HEK293 (cell line): ENCODE results near the gene SLC8A2.

ENCODE experiments used
- HOXA7 ChIP-seq: sonication (generic); formaldehyde crosslinking; IDR thresholded peaks from 2 replicates; pipeline ENCODE4 v1.8.1; 2022; ENCODE audit warnings: missing genetic modification reagents, borderline replicate concordance
- MZF1 ChIP-seq: fragments of 450-650 bp; formaldehyde crosslinking; IDR thresholded peaks from 2 replicates; pipeline ENCODE4 v1.5.1; 2017; ENCODE audit warnings: missing biosample characterization, missing genetic modification characterization, borderline replicate concordance
- ZBTB21 ChIP-seq: fragments of 450-650 bp; formaldehyde crosslinking; IDR thresholded peaks from 2 replicates; pipeline ENCODE4 v1.5.1; 2017; ENCODE audit warnings: missing biosample characterization, missing genetic modification characterization
- ZBTB48 ChIP-seq: fragments of 450-650 bp; formaldehyde crosslinking; IDR thresholded peaks from 2 replicates; pipeline ENCODE4 v1.5.1; 2016; ENCODE audit warnings: missing biosample characterization, missing genetic modification characterization
- ZNF132 ChIP-seq: fragments of 450-650 bp; formaldehyde crosslinking; IDR thresholded peaks from 2 replicates; pipeline ENCODE4 v1.5.1; 2017; ENCODE audit warnings: missing biosample characterization, missing genetic modification characterization, borderline replicate concordance
- ZNF211 ChIP-seq: fragments of 450-650 bp; formaldehyde crosslinking; IDR thresholded peaks from 2 replicates; pipeline ENCODE4 v1.5.1; 2016; ENCODE audit warnings: low read depth, missing biosample characterization, missing genetic modification characterization
- ZNF221 ChIP-seq: fragments of 450-650 bp; formaldehyde crosslinking; IDR thresholded peaks from 2 replicates; pipeline ENCODE4 v1.5.1; 2017; ENCODE audit warnings: missing biosample characterization, missing genetic modification characterization, borderline replicate concordance
- ZNF266 ChIP-seq: fragments of 450-650 bp; formaldehyde crosslinking; IDR thresholded peaks from 2 replicates; pipeline ENCODE4 v1.5.1; 2016; ENCODE audit warnings: missing biosample characterization, missing genetic modification characterization, low read depth
- ZNF501 ChIP-seq: fragments of 450-650 bp; formaldehyde crosslinking; IDR thresholded peaks from 2 replicates; pipeline ENCODE4 v1.5.1; 2016; ENCODE audit warnings: missing biosample characterization, missing genetic modification characterization
- ZNF510 ChIP-seq: fragments of 450-650 bp; formaldehyde crosslinking; IDR thresholded peaks from 2 replicates; pipeline ENCODE4 v1.5.1; 2018; ENCODE audit warnings: mild to moderate bottlenecking, missing genetic modification characterization, missing biosample characterization; ENCODE audit not compliant: insufficient replicate concordance
- ZNF529 ChIP-seq: fragments of 450-650 bp; formaldehyde crosslinking; IDR thresholded peaks from 2 replicates; pipeline ENCODE4 v1.5.1; 2017; ENCODE audit warnings: missing genetic modification characterization, missing biosample characterization; ENCODE audit not compliant: insufficient replicate concordance
- ZNF560 ChIP-seq: fragments of 450-650 bp; formaldehyde crosslinking; IDR thresholded peaks from 2 replicates; pipeline ENCODE4 v1.5.1; 2017; ENCODE audit warnings: missing biosample characterization, missing genetic modification characterization, borderline replicate concordance
- ZNF571 ChIP-seq: fragments of 450-650 bp; formaldehyde crosslinking; IDR thresholded peaks from 2 replicates; pipeline ENCODE4 v1.5.0; 2017; ENCODE audit warnings: missing biosample characterization, missing genetic modification characterization
- ZNF596 ChIP-seq: fragments of 450-650 bp; IDR thresholded peaks from 2 replicates; pipeline ENCODE4 v1.5.0; 2018; ENCODE audit warnings: missing biosample characterization, mild to moderate bottlenecking, missing genetic modification characterization, moderate library complexity
- ZNF624 ChIP-seq: fragments of 450-650 bp; formaldehyde crosslinking; IDR thresholded peaks from 2 replicates; pipeline ENCODE4 v1.5.1; 2017; ENCODE audit warnings: missing biosample characterization, missing genetic modification characterization
- ZNF629 ChIP-seq: fragments of 450-650 bp; formaldehyde crosslinking; IDR thresholded peaks from 2 replicates; pipeline ENCODE4 v1.5.1; 2017; ENCODE audit warnings: missing biosample characterization, missing genetic modification characterization
- ZNF664 ChIP-seq: fragments of 450-650 bp; formaldehyde crosslinking; IDR thresholded peaks from 2 replicates; pipeline ENCODE4 v1.5.1; 2016; ENCODE audit warnings: missing biosample characterization, missing genetic modification characterization
- ZNF670 ChIP-seq: fragments of 450-650 bp; formaldehyde crosslinking; IDR thresholded peaks from 2 replicates; pipeline ENCODE4 v1.5.1; 2016; ENCODE audit warnings: missing biosample characterization, missing genetic modification characterization, low read depth
- ZNF747 ChIP-seq: fragments of 450-650 bp; formaldehyde crosslinking; IDR thresholded peaks from 2 replicates; pipeline ENCODE4 v1.5.1; 2016; ENCODE audit warnings: missing biosample characterization, missing genetic modification characterization
- ZNF843 ChIP-seq: fragments of 450-650 bp; formaldehyde crosslinking; IDR thresholded peaks from 2 replicates; pipeline ENCODE4 v1.5.1; 2016; ENCODE audit warnings: missing biosample characterization, missing genetic modification characterization
- ZSCAN30 ChIP-seq: fragments of 450-650 bp; IDR thresholded peaks from 2 replicates; pipeline ENCODE4 v1.5.1; 2018; ENCODE audit warnings: missing biosample characterization, mild to moderate bottlenecking, missing genetic modification characterization, moderate library complexity
- TF ChIP-seq, protein P1 (sequence below): fragments of 450-650 bp; formaldehyde crosslinking; IDR thresholded peaks from 2 replicates; pipeline ENCODE4 v1.5.1; 2016; ENCODE audit warnings: missing biosample characterization, missing genetic modification characterization
- TF ChIP-seq, protein P2 (sequence below): fragments of 450-650 bp; IDR thresholded peaks from 2 replicates; pipeline ENCODE4 v1.5.1; 2018; ENCODE audit warnings: missing biosample characterization, mild to moderate bottlenecking, missing genetic modification characterization
- TF ChIP-seq, protein P3 (sequence below): fragments of 450-650 bp; formaldehyde crosslinking; IDR thresholded peaks from 2 replicates; pipeline ENCODE4 v1.5.1; 2016; ENCODE audit warnings: missing biosample characterization, missing genetic modification characterization
- TF ChIP-seq, protein P4 (sequence below): fragments of 450-650 bp; formaldehyde crosslinking; IDR thresholded peaks from 2 replicates; pipeline ENCODE4 v1.5.1; 2016; ENCODE audit warnings: missing biosample characterization, missing genetic modification characterization
- TF ChIP-seq, protein P5 (sequence below): fragments of 450-650 bp; formaldehyde crosslinking; IDR thresholded peaks from 2 replicates; pipeline ENCODE4 v1.5.1; 2016; ENCODE audit warnings: missing biosample characterization, missing genetic modification characterization
- TF ChIP-seq, protein P6 (sequence below): fragments of 450-650 bp; formaldehyde crosslinking; IDR thresholded peaks from 2 replicates; pipeline ENCODE4 v1.5.1; 2016; ENCODE audit warnings: missing biosample characterization, missing genetic modification characterization

SLC8A2 gene

DNA sequence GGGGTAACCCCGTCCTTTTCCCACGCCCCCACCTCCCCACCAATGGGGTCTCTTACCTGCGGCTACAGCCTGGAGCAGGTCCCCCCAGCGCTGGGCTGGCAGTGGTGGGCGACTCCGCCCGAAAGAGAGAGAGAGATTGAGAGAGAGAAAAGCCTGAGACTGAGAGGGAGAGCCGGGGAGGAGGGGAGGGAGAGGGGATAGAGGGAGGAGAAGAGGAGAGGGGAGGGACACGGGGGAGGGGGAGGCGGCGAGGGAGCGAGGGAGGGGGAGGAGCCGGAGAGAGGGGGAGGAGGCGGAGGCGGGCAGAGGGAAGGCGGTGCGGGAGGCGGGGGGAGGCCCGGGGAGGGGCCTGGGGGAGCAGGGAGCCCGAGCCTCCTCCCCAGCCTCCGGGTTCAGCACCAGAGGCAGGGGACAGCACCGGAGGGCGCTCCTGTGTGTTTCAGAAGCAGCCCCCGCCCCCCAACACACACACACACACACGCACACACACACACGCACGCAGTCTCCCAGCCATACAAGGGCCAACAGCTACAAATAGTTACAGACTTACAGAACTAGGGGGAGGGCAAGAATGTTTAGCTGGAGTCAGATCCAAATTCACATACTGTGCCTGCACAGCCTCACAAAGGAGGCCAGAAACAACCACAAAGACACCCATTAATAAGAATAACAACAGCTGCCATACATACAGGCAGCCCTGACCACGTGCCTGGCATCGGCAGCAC lies at the start of gene SLC8A2 (continued):
- TF ChIP-seq ZNF624 (tag by site-specific recombination) (no peak), ZNF529 (no peak), ZNF501 (tag by site-specific recombination) (peak; percentile 87; the same call in 1 of the 2 replicates), ZNF747 (no peak), ZNF629 (tag by site-specific recombination) (peak; percentile 44; the same call in 1 of the 2 replicates), HOXA7 (no peak), ZNF664 (no peak), ZNF571 (tag by site-specific recombination) (no peak), ZSCAN30 (tag by site-specific recombination) (no peak), ZNF221 (0 out of 2 replicates have a peak, but pooled peaks have one; percentile 68), ZNF132 (tag by site-specific recombination) (no peak), MZF1 (tag by site-specific recombination) (no peak), ZNF843 (tag by site-specific recombination) (peak; percentile 74), ZNF211 (no peak), ZBTB48 (tag by site-specific recombination) (no peak), ZNF560 (tag by site-specific recombination) (no peak), ZBTB21 (tag by site-specific recombination) (no peak; the same call in 1 of the 2 replicates), ZNF266 (tag by site-specific recombination) (no peak), ZNF510 (tag by site-specific recombination) (no peak), ZNF596 (tag by site-specific recombination) (no peak), ZNF670 (tag by site-specific recombination) (no peak)
- TF ChIP-seq, protein P1, sequence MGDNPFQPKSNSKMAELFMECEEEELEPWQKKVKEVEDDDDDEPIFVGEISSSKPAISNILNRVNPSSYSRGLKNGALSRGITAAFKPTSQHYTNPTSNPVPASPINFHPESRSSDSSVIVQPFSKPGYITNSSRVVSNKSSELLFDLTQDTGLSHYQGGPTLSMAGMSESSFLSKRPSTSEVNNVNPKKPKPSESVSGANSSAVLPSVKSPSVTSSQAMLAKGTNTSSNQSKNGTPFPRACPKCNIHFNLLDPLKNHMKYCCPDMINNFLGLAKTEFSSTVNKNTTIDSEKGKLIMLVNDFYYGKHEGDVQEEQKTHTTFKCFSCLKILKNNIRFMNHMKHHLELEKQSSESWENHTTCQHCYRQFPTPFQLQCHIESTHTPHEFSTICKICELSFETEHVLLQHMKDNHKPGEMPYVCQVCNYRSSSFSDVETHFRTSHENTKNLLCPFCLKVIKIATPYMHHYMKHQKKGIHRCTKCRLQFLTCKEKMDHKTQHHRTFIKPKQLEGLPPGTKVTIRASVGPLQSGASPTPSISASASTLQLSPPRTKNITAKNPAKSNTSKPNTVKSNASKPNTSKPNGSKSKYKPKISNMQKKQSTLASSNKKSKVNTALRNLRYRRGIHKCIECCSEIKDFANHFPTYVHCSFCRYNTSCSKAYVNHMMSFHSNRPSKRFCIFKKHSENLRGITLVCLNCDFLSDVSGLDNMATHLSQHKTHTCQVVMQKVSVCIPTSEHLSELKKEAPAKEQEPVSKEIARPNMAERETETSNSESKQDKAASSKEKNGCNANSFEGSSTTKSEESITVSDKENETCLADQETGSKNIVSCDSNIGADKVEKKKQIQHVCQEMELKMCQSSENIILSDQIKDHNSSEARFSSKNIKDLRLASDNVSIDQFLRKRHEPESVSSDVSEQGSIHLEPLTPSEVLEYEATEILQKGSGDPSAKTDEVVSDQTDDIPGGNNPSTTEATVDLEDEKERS (tag by site-specific recombination), result 0 out of 2 replicates have a peak, but pooled peaks have one; percentile 23
- TF ChIP-seq, protein P2, sequence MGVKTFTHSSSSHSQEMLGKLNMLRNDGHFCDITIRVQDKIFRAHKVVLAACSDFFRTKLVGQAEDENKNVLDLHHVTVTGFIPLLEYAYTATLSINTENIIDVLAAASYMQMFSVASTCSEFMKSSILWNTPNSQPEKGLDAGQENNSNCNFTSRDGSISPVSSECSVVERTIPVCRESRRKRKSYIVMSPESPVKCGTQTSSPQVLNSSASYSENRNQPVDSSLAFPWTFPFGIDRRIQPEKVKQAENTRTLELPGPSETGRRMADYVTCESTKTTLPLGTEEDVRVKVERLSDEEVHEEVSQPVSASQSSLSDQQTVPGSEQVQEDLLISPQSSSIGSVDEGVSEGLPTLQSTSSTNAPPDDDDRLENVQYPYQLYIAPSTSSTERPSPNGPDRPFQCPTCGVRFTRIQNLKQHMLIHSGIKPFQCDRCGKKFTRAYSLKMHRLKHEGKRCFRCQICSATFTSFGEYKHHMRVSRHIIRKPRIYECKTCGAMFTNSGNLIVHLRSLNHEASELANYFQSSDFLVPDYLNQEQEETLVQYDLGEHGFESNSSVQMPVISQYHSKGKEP (tag by site-specific recombination), result no peak
- TF ChIP-seq, protein P3, sequence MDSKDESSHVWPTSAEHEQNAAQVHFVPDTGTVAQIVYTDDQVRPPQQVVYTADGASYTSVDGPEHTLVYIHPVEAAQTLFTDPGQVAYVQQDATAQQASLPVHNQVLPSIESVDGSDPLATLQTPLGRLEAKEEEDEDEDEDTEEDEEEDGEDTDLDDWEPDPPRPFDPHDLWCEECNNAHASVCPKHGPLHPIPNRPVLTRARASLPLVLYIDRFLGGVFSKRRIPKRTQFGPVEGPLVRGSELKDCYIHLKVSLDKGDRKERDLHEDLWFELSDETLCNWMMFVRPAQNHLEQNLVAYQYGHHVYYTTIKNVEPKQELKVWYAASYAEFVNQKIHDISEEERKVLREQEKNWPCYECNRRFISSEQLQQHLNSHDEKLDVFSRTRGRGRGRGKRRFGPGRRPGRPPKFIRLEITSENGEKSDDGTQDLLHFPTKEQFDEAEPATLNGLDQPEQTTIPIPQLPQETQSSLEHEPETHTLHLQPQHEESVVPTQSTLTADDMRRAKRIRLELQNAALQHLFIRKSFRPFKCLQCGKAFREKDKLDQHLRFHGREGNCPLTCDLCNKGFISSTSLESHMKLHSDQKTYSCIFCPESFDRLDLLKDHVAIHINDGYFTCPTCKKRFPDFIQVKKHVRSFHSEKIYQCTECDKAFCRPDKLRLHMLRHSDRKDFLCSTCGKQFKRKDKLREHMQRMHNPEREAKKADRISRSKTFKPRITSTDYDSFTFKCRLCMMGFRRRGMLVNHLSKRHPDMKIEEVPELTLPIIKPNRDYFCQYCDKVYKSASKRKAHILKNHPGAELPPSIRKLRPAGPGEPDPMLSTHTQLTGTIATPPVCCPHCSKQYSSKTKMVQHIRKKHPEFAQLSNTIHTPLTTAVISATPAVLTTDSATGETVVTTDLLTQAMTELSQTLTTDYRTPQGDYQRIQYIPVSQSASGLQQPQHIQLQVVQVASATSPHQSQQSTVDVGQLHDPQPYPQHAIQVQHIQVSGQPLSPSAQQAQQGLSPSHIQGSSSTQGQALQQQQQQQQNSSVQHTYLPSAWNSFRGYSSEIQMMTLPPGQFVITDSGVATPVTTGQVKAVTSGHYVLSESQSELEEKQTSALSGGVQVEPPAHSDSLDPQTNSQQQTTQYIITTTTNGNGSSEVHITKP (tag by site-specific recombination), result 0 out of 2 replicates have a peak, but pooled peaks have one; percentile 34
- TF ChIP-seq, protein P4, sequence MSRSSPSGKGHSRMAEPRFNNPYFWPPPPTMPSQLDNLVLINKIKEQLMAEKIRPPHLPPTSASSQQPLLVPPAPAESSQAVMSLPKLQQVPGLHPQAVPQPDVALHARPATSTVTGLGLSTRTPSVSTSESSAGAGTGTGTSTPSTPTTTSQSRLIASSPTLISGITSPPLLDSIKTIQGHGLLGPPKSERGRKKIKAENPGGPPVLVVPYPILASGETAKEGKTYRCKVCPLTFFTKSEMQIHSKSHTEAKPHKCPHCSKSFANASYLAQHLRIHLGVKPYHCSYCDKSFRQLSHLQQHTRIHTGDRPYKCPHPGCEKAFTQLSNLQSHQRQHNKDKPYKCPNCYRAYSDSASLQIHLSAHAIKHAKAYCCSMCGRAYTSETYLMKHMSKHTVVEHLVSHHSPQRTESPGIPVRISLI, result no peak
- TF ChIP-seq, protein P5, sequence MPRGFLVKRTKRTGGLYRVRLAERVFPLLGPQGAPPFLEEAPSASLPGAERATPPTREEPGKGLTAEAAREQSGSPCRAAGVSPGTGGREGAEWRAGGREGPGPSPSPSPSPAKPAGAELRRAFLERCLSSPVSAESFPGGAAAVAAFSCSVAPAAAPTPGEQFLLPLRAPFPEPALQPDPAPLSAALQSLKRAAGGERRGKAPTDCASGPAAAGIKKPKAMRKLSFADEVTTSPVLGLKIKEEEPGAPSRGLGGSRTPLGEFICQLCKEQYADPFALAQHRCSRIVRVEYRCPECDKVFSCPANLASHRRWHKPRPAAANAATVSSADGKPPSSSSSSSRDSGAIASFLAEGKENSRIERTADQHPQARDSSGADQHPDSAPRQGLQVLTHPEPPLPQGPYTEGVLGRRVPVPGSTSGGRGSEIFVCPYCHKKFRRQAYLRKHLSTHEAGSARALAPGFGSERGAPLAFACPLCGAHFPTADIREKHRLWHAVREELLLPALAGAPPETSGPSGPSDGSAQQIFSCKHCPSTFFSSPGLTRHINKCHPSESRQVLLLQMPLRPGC (tag by site-specific recombination), result no peak
- TF ChIP-seq, protein P6, sequence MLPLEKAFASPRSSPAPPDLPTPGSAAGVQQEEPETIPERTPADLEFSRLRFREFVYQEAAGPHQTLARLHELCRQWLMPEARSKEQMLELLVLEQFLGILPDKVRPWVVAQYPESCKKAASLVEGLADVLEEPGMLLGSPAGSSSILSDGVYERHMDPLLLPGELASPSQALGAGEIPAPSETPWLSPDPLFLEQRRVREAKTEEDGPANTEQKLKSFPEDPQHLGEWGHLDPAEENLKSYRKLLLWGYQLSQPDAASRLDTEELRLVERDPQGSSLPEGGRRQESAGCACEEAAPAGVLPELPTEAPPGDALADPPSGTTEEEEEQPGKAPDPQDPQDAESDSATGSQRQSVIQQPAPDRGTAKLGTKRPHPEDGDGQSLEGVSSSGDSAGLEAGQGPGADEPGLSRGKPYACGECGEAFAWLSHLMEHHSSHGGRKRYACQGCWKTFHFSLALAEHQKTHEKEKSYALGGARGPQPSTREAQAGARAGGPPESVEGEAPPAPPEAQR (tag by site-specific recombination), result peak; percentile 89
